Midbrain (tissue), 1 donor: ENCODE results near the gene CCM2L.

Experiments
- DNase-seq: peaks from one replicate; lab custom pipeline; 2025; lab: John Stamatoyannopoulos, UW

CCM2L gene

GRCh38 chr20:31992086-31992485, 18.2 kb upstream of the CCM2L start:
- DNase-seq, result no peak

GRCh38 chr20:31996996-31997395, 13.2 kb upstream of the CCM2L start:
- DNase-seq, result no peak

- no peak for DNase-seq
Observed at GRCh38 chr20:31998246-31998645, 12.0 kb upstream of the CCM2L start.

- no peak for DNase-seq
Observed at GRCh38 chr20:32003325-32003724, 6.9 kb upstream of the CCM2L start.

GRCh38 chr20:32004963-32005362, 5.3 kb upstream of the CCM2L start:
- no peak for DNase-seq

- no peak for DNase-seq
Observed at GRCh38 chr20:32006053-32006452, 4.2 kb upstream of the CCM2L start.

GRCh38 chr20:32006841-32007786, 3.1 kb upstream of the CCM2L start:
- DNase-seq, result no peak

GRCh38 chr20:32007787-32008616, 2.2 kb upstream of the CCM2L start:
- DNase-seq, result no peak

- DNase-seq, result no peak
Observed at GRCh38 chr20:32009564-32009963, 674 bp upstream of the CCM2L start.

GRCh38 chr20:32010666-32011065, 428 bp downstream of the CCM2L start:
- DNase-seq, result no peak

- no peak for DNase-seq
Observed at GRCh38 chr20:32012159-32012688, 2.0 kb downstream of the CCM2L start.

GRCh38 chr20:32013326-32013725, 3.1 kb downstream of the CCM2L start:
- no peak for DNase-seq

- no peak for DNase-seq
Observed at GRCh38 chr20:32017711-32018251, 7.5 kb downstream of the CCM2L start.

- no peak for DNase-seq
Observed at GRCh38 chr20:32018269-32019155, 8.3 kb downstream of the CCM2L start.

GRCh38 chr20:32019156-32019510, 8.9 kb downstream of the CCM2L start:
- no peak for DNase-seq

- DNase-seq, result no peak
Observed at GRCh38 chr20:32019563-32020463, 9.6 kb downstream of the CCM2L start.

- DNase-seq, result no peak
Observed at GRCh38 chr20:32021091-32021490, 10.9 kb downstream of the CCM2L start.

GRCh38 chr20:32024683-32025295, 14.6 kb downstream of the CCM2L start:
- no peak for DNase-seq

GRCh38 chr20:32027643-32028042, 17.4 kb downstream of the CCM2L start:
- DNase-seq, result no peak
